ENCODE measurements around the gene MOB3B. TPM values are rescaled to one million over a fixed set of nuclear protein-coding genes. Genes with fewer than 3 reads are reported as not detected.

Gene MOB3B
- total RNA-seq, 1 experiment from 2014 or later: 6.9 TPM

DNA sequence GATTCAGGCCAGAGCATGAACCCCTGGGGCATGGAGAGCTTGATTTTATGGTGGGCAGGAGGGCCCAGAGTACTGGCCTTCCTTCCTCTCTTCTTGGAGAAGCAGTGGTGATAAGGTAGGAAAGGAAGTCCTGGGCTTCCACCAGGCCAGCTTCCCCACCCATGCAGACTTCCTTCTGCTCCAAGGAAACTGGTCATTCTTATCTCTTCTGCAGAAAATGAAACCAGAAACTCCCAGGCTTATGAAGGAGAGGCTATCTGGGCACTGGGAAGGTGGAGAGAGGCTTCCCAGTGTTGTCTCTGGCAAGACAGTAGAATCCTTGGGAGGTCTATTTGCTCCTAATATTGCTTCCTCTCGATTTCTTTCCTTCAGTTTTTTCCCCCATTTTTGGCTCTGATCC is 122.1 kb downstream of the MOB3B start:
- H3K27me3 ChIP-seq (ENCODE audit: control insufficient read depth, insufficient read depth, low read length): no peaks in the 10 kb centered on the region
- DNase-seq: no peak
- H3K36me3 ChIP-seq (replicated peaks; ENCODE audit: control insufficient read depth, insufficient read depth, low read length): no peaks in the 10 kb centered on the region
- no peak overlapping the region for H3K4me3 ChIP-seq (ENCODE audit: insufficient read depth, low read depth, low read length)

DNA sequence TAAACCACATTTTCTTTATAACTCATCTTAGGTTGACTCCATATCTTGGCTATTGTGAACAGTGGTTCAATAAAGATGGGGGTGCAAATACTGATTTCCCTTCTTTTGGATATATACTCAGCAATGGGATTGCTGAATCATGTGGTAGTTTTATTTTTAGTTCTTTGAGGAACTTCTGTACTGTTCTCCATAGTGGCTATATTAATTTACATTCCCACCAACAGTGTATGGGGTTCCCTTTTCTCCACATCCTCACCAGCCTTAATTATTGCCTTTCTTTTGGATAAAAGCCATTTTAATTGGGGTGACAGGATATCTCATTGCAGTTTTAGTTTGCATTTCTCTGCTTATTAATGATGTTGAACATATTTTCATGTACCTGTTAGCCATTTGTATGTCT is 125.0 kb downstream of the MOB3B start:
- no peak for DNase-seq

DNA sequence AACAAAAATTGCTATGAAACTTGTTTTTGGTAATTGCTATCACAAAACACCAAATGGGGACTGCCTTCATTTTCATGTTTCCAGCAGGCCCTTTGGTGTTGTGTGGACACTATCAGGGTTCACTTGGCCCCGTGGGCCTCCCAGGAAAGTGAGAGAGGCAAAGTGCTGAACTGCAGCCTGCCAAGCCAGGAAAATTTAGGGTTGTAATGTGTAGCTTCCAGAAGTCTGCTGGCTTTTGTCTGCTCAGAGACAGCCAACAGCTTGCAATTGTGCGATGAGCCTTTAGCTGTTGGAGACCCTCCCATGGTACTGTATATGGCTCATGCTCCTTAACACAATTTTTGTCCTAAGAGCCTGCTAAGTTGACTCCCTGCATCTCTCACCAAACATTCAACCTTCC is 127.0 kb downstream of the MOB3B start:
- H3K4me3 ChIP-seq (ENCODE audit: insufficient read depth, low read depth, low read length): no peak overlapping the region
- H3K27me3 ChIP-seq (ENCODE audit: control insufficient read depth, insufficient read depth, low read length): no peaks in the 10 kb centered on the region; the same call in 1 of the 2 replicates
- DNase-seq: no peak
- no peaks in the 10 kb centered on the region for H3K36me3 ChIP-seq (replicated peaks; ENCODE audit: control insufficient read depth, insufficient read depth, low read length)

More for the DNA sequence above, 125.0 kb downstream of the MOB3B start:
- Histone ChIP-seq H3K27me3 (ENCODE audit: control insufficient read depth, insufficient read depth, low read length) (no peaks in the 10 kb centered on the region; the same call in 1 of the 2 replicates), H3K36me3 (replicated peaks; ENCODE audit: control insufficient read depth, insufficient read depth, low read length) (no peaks in the 10 kb centered on the region), H3K4me3 (ENCODE audit: insufficient read depth, low read depth, low read length) (no peak overlapping the region)

DNA sequence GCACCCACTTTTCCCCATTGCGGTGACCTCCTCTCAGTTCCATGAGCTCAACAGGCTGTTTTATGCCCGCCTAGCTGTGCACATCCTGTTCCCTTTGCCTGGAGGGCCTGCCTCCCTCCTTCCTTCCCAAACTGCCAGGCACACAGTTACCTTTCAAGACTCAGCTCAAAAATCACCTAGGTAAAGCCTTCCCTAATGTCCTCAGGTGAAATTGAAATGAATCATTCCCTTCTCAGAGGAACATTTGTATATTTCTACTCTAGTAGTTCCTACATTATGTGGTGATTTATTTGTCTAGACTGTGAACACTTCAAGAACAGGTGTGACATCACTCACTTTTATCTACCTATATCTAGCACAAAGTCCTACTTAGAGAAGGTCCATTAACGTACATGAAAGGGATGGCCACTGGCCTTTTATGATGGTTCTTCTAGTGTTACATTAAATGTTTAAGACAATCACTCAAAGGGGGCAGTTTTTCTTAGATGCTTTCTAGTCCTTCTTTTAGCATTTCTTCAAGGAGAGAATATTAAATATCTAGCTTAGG is 129.2 kb downstream of the MOB3B start:
- no peak for DNase-seq
- Histone ChIP-seq H3K27me3 (ENCODE audit: control insufficient read depth, insufficient read depth, low read length) (no peaks in the 10 kb centered on the region; the same call in 1 of the 2 replicates), H3K4me3 (ENCODE audit: insufficient read depth, low read depth, low read length) (no peak overlapping the region), H3K36me3 (replicated peaks; ENCODE audit: control insufficient read depth, insufficient read depth, low read length) (no peaks in the 10 kb centered on the region)

DNA sequence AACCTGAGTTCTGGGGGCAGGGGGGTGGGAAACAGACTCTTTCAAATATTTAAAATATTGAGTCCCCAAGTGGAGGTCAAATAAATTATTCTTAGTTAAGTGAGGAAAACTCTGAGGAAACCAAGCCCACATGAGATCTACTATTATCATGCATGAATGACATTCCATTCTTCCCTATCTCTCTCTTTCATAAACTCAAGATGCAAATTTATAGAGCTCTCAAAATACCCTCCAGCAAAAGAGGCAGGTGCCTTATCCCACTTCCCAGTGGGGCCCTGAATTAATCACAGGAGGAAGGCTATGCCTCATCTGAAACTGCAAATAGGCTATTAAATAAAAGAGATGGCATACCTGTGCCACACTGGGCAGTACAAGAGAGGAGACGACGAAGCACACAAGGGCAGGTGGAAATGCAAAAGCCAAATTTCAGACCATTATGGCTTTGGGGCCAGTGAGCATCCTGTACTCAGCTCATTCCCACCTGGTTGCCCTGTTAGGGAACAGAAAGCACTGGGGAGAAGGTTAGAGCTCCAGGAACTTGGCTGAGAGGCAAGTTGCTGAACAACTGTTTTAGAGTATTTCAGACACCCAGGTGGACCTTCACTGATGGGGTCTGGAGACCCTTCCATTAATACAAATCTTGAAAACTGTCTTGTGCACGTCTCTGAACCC is 130.5 kb downstream of the MOB3B start:
- no peaks in the 10 kb centered on the region for H3K36me3 ChIP-seq (replicated peaks; ENCODE audit: control insufficient read depth, insufficient read depth, low read length)
- H3K27me3 ChIP-seq (ENCODE audit: control insufficient read depth, insufficient read depth, low read length): no peaks in the 10 kb centered on the region; the same call in 1 of the 2 replicates
- H3K4me3 ChIP-seq (ENCODE audit: insufficient read depth, low read depth, low read length): no peak overlapping the region
- no peak for DNase-seq

DNA sequence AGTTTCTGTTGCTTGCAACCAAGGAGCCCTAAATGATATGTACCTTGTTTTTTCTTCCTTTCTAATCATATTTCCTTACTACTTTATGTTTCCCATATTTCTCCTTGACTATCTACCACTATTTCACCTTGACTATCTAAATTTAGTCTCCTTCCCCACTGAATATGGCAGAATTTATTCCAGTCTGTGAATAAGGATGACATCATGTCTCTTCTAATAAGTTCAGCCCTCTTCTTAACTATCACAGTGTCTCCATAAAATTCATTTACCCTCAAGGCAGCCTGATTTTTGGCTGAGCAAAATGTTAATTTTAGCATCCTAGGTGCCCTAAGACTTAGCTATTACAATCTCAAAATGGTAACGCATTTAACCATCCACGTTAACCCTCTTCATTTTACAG is 133.1 kb downstream of the MOB3B start:
- no peaks in the 10 kb centered on the region; the same call in 1 of the 2 replicates for H3K27me3 ChIP-seq (ENCODE audit: control insufficient read depth, insufficient read depth, low read length)
- H3K36me3 ChIP-seq (replicated peaks; ENCODE audit: control insufficient read depth, insufficient read depth, low read length): no peaks in the 10 kb centered on the region
- DNase-seq: no peak
- H3K4me3 ChIP-seq (ENCODE audit: insufficient read depth, low read depth, low read length): no peak overlapping the region

DNA sequence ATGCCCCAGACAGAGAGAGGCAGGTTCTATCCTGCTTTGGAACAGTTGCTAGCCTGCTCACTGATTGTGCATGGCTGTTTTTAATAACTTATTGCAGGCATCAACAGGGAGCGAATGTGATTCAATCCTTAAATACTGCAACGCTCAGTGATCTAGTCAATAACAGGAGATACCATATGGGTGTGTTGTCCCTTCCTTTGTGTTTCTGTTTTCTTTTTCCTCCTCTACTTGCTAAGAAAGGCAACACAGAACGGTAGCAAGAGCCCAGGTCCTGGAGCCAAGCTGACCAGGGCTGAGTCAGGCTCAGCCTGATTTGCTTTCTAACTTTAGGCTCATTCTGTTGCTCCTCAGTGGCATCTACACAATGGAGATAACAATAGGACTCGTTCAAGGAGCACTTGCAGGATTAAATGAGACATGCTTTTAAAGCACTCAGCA is 134.1 kb downstream of the MOB3B start:
- DNase-seq: no peak

DNA sequence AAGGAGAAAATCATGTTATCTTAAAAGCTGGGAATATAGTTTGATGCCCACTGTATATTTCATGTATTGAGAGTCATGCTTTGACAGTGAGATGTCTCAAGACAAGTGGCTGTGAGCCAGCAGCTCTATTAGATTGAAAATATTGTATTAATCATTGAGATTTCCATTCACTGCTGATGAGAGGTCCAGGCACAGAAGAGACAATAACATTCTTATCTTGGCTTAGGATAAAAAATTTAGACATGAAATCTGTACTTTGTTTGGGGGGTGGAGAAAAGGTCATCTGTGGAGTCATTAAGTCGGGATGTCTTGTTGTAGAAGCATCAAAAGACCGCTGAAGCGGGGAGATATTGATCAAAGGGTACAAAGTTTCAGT is 134.8 kb downstream of the MOB3B start:
- Histone ChIP-seq H3K27me3 (ENCODE audit: control insufficient read depth, insufficient read depth, low read length) (no peaks in the 10 kb centered on the region), H3K36me3 (replicated peaks; ENCODE audit: control insufficient read depth, insufficient read depth, low read length) (no peaks in the 10 kb centered on the region), H3K4me3 (ENCODE audit: insufficient read depth, low read depth, low read length) (no peak overlapping the region)
- DNase-seq: no peak

More for the DNA sequence above, 134.1 kb downstream of the MOB3B start:
- H3K36me3 ChIP-seq (replicated peaks; ENCODE audit: control insufficient read depth, insufficient read depth, low read length): no peaks in the 10 kb centered on the region
- no peak overlapping the region for H3K4me3 ChIP-seq (ENCODE audit: insufficient read depth, low read depth, low read length)
- no peaks in the 10 kb centered on the region for H3K27me3 ChIP-seq (ENCODE audit: control insufficient read depth, insufficient read depth, low read length)

DNA sequence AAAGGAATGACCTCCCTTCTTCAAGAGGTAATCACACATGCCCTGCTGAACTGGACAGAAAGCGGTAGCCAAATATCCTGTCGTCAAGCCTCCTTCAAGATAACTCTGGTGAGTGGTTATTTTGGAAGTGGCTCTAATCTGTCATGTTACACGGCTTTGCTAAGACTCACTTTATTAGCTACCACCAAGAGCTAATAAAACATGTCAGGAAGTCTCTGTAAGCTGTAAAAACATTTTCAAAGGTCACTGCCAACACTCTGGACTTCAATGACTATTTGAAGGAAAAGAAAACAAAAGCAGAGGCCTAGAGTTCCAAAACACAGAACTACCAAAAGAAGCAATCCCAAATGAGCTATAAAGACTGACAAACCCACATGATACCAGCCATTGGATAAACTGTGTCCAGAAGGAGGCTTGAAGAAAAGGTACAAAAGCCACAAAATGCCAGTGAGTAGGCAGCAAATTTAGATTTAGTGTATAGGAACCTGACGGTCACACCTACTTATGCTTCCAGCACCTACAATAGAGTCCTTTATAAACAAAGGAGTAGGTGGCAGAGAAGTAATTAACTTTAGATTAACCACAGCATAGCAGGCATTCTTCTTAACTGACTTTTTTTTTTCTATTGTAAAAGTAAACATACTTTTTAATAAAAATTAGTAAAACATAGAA is 135.3 kb downstream of the MOB3B start:
- no peak for DNase-seq
- H3K27me3 ChIP-seq (ENCODE audit: control insufficient read depth, insufficient read depth, low read length): no peaks in the 10 kb centered on the region
- no peaks in the 10 kb centered on the region for H3K36me3 ChIP-seq (replicated peaks; ENCODE audit: control insufficient read depth, insufficient read depth, low read length)
- no peak overlapping the region for H3K4me3 ChIP-seq (ENCODE audit: insufficient read depth, low read depth, low read length)

DNA sequence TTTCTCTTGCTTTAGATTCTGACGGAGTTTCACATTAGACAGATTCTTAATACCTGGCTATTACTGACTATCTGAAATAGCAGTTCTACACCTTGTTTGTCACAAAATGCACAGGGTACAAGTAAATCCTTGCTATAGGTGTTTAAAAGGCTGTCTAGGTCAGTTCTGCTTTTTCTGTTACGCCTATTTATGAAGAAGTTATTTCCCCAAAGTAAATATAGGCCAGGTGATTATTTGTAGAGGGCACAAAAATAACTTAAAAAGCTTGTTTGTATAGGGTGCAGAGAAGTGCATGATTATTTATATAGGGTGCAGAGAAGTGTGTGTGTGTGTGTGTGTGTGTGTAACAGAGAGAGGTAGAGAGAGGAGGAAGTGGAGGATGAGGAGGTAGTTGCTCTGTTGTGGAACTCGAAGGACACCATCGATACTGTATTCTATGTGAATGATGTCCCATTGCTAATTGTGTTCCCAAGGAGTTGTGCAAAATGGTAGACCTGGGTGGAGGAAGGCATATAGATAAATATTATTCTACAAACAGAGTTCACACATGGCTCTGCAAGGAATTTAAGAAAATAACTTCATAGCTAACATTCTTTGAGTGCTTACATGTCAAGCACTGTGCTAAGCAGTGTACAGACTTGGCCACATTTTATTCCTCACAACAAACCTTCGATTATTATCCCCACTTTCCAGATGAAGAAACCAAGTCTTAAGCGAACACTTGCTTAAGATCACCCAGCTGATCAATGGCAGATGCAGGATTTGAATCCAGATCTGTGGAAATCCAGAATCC is 136.4 kb downstream of the MOB3B start:
- no peaks in the 10 kb centered on the region for H3K27me3 ChIP-seq (ENCODE audit: control insufficient read depth, insufficient read depth, low read length)
- no peak overlapping the region for H3K4me3 ChIP-seq (ENCODE audit: insufficient read depth, low read depth, low read length)
- H3K36me3 ChIP-seq (replicated peaks; ENCODE audit: control insufficient read depth, insufficient read depth, low read length): no peaks in the 10 kb centered on the region
- no peak for DNase-seq

DNA sequence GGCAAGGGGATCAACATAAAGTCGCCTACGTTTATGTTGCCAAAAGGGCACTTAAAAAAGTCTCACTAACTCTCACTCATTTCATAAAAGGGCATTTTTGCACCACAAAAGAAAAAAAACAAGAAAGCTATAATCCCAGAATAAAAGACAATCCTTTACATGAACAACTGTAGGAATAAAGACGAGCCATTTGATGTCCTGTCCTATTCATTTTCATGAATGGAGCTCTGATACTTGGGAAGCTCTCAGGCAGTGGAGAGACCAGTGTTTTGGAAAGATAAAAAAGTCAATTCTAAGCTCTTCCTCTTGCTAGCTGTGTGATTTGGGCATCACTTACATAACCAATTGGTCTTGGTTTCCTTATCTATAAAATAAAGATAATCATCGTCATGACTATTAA is 137.2 kb downstream of the MOB3B start:
- Histone ChIP-seq H3K27me3 (ENCODE audit: control insufficient read depth, insufficient read depth, low read length) (no peaks in the 10 kb centered on the region), H3K4me3 (ENCODE audit: insufficient read depth, low read depth, low read length) (no peak overlapping the region), H3K36me3 (replicated peaks; ENCODE audit: control insufficient read depth, insufficient read depth, low read length) (no peaks in the 10 kb centered on the region)
- DNase-seq: no peak

DNA sequence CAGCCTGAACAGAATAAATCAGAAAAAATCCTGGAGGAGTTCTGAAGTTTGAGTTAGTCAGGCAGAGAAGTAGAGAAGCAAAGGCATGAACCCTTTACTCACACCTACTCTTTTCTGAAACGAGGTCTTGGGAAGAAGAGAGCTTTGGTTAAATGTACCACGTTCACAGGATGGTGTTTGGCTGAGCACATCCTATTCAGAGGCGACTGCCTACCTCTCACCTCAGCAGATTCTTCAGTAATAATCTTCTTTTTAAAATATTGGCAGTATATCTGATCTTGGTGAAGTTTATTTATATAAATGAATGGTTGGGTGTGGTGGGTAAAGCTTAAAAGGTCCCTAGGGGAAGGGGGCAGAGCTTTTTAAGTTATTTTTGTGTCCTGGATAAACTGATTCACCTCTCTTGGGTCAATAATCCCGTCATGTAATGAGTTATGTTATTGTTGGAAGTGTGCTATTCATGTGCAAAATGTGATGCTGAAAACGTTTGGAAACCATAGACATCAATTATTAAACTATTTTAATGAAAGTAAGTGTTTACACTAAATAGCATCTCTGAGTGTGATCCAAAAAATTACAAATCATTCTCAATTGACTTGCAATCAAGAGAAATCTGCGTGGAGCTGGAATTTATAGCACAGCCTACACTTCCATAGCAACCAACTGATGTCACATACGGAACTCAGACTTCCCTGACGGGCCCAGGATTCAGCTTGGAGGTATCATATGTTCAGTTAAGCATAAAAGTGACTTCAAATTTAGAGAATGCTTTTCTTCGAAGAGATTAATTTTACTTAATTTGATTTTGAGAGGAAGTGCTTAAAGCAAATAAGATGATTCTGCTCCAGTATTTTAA is 138.3 kb downstream of the MOB3B start:
- DNase-seq: no peak
- Histone ChIP-seq H3K36me3 (replicated peaks; ENCODE audit: control insufficient read depth, insufficient read depth, low read length) (no peaks in the 10 kb centered on the region), H3K27me3 (ENCODE audit: control insufficient read depth, insufficient read depth, low read length) (no peaks in the 10 kb centered on the region), H3K4me3 (ENCODE audit: insufficient read depth, low read depth, low read length) (no peak overlapping the region)

DNA sequence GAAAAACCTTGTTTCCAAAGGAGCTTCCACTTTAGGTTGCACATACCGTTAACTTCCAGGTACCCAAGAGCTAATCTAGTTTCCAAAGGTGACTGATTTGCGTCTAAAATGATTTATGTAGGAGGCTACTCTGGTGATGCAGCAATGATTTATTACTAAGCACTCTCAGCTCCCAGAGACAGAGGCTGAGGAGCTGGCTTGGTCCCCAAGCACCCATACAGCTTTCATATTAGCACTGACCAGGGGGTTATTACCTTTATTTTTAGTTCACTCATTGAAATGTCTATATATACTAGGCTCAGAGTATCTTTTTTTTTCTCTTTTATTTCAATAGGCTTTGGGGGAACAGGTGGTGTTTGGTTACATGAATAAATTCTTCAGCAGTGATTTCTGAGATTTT is 141.5 kb downstream of the MOB3B start:
- Histone ChIP-seq H3K36me3 (replicated peaks; ENCODE audit: control insufficient read depth, insufficient read depth, low read length) (no peaks in the 10 kb centered on the region), H3K4me3 (ENCODE audit: insufficient read depth, low read depth, low read length) (no peak overlapping the region), H3K27me3 (ENCODE audit: control insufficient read depth, insufficient read depth, low read length) (no peaks in the 10 kb centered on the region)
- no peak for DNase-seq

DNA sequence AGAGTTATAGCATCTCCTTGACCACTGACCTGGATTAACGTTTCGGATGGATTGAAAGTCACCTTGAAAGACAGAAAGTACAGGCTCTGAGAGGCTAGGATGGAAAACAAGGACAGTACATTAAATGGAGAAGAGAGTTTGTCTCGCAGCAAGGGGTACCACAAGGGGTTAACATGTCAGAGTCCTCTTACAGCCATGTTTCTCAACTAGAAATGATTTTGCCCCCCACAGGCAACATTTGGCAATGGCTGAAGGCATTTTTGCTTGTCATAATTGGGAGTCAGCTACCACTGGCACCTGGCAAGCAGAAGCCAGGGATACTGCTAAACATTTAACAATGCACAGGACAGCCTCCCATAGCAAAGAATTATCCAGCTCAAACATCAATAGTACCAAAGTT is 141.9 kb downstream of the MOB3B start:
- Histone ChIP-seq H3K36me3 (replicated peaks; ENCODE audit: control insufficient read depth, insufficient read depth, low read length) (no peaks in the 10 kb centered on the region), H3K4me3 (ENCODE audit: insufficient read depth, low read depth, low read length) (no peak overlapping the region), H3K27me3 (ENCODE audit: control insufficient read depth, insufficient read depth, low read length) (no peaks in the 10 kb centered on the region)
- DNase-seq: no peak
